Measurements from ENCODE around the gene C4orf17. TPM values are rescaled to one million over a fixed set of nuclear protein-coding genes. Genes with fewer than 3 reads are reported as not detected.

Gene C4orf17
- total RNA-seq, 3 donors from 2014 or later: not detected

DNA sequence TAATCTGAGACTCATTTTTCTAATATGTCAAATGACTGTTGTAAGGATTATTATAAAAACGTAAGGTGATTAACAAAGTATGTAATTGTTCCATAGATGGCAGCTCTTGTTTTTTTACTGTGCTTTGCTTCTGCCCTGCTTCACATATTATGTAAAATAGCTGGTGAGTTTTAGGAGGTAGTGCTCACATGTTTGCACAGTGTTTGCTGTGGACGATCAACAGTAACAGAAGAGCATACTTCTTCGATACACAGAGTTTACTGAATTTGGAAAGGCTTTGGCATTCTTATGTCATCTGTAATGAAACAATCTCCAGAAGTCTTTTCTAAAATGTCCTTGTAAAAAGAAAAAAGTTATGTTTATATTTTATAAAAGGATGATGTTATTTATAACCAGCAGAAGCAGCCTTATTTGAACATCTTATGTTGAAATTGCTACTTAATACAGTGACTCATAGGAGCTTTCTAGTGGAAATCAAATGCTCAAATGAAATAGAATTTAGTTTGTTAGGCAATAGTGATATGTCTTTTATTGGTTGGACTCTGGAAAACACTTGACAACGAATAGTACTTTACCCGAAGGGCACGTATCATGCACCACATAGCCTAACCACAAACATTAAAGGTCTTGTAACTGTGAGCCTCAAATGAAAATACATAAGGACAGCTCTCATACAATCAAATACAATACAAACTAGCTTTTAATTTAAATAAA, 61.9 kb downstream of the C4orf17 start:
- Mint-ChIP-seq H3K36me3 (ENCODE audit: insufficient read depth) (no peaks in the 10 kb centered on the region), H3K4me1 (ENCODE audit: low read depth) (no peaks in the 10 kb centered on the region), H3K27me3 (ENCODE audit: low read depth) (peaks cover 26% of the 10 kb centered on the region), H3K9me3 (no peaks in the 10 kb centered on the region), H3K4me3 (no peak overlapping the region)
- ATAC-seq (no peak), DNase-seq (no peak)

DNA sequence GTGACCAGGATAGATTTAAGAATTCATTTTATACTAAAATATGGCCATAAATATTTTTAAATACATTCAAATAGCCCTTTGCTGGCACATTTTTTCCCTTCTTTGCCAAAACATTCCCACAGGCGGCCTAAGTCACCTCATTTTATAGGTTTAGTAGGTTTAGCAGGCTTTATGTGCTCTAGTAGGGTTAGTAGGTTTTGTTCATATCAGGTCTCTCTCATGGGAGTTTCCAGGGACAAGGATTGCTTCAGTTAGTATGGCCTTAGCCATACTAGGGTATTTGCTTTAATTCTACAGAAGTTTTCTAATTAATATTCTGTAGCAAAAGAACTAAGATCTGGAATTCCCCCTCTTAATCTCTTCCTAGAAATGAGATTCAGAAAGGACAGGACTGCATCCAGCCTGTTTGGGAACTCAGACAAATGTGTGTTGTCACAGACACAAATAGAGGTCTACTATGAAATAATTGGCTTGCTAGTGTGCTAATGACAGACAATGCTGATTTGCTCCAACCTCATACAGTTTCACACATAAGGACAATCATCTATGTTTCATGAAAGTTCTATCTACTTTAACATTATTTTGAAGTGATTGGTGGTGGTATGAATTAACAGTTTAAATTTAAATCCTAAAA, 63.0 kb downstream of the C4orf17 start:
- DNase-seq (no peak), ATAC-seq (no peak)
- no peak overlapping the region for H3K4me3 Mint-ChIP-seq
- no peaks in the 10 kb centered on the region for H3K36me3 Mint-ChIP-seq (ENCODE audit: insufficient read depth)
- H3K9me3 Mint-ChIP-seq: no peaks in the 10 kb centered on the region
- no peaks in the 10 kb centered on the region for H3K4me1 Mint-ChIP-seq (ENCODE audit: low read depth)
- H3K27me3 Mint-ChIP-seq (ENCODE audit: low read depth): peaks cover 27% of the 10 kb centered on the region

DNA sequence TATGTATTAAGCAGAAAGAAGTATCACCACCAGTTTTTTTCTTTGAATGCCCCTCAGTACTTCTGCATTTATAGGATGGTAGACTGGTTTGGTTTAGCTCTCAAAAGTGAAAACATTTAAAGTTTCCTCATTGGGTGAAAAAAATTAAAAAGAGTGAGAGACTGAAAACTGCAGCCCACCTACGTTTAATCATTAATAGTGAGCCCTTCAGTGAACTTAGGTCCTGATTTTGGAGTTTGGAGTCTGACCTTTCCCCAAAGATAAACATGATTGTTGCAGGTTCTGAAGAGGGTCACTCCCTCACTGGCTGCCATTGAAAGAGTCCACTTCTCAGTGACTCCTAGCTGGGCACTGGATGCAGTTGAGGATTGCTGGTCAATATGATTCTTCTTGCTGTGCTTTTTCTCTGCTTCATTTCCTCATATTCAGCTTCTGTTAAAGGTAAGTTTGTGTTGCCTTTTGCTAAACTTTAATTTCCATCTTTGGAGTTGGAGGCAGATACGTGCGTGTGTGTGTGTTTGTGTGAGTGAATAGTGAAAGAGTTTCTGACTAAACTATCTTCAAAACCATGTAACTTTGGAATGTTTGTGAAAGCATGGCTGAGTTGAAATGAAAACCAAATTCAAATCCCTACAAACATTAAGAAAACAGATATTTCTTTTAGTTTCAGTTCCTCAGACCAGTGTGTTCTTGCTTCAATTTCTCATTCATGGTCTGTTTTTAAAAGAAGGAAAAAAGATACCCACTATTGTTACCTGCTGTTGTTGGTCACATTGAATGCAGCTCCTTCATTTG, 63.9 kb downstream of the C4orf17 start, which contains the start of gene MTTP:
Gene MTTP (plus strand): TSS at position 295 of the 795 bp plus-strand sequence. CDS start 86 bp downstream, at position 381.
- no peaks in the 10 kb centered on the region for H3K36me3 Mint-ChIP-seq (ENCODE audit: insufficient read depth)
- no peaks in the 10 kb centered on the region for H3K4me1 Mint-ChIP-seq (ENCODE audit: low read depth)
- H3K9me3 Mint-ChIP-seq: no peaks in the 10 kb centered on the region
- ATAC-seq (no peak), DNase-seq (no peak)
- peaks cover 25% of the 10 kb centered on the region for H3K27me3 Mint-ChIP-seq (ENCODE audit: low read depth)
- H3K4me3 Mint-ChIP-seq: no peak within 1 kb of the TSS

DNA sequence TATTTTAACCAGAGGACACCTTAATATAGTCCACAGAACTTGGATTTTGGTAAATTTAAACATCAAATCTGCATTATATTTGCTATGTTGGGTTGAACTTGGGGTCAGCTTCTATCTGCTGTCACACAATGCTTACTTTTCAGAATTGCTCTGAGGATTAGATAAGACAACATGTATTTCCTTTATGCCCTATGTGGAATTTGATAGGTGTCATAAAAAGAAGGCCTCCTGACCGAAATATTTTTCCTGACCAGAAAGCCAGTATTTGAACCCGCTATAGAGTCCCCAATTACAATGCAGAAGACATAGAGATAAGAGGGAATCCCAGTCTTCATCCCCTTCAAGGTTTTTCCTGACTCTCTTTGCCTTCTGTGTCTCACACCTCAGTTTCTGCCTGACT, 67.9 kb downstream of the C4orf17 start:
- no peaks in the 10 kb centered on the region for H3K4me1 Mint-ChIP-seq (ENCODE audit: low read depth)
- peaks cover 30% of the 10 kb centered on the region for H3K27me3 Mint-ChIP-seq (ENCODE audit: low read depth)
- H3K9me3 Mint-ChIP-seq: no peaks in the 10 kb centered on the region
- ATAC-seq: no peak
- H3K36me3 Mint-ChIP-seq (ENCODE audit: insufficient read depth): no peaks in the 10 kb centered on the region
- no peak for DNase-seq
- no peak overlapping the region for H3K4me3 Mint-ChIP-seq

DNA sequence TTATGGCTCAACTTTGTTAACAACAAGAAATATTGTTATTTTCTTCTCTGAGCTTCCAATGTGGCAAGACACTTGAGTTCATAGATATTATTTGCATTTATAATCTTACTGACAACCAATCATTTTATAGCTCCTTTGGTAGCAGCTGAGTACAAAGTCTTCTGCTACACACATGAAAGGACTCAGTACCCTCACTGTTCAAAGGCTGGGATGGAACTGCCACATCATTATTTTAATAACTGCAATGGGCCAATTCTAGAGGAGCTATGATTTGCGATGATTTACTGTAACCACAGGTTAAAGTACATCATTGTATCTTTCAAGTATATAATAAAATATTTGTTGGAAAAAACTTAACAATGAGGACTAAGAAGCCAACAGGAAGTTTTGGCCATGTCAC, 74.7 kb downstream of the C4orf17 start:
- no peak for ATAC-seq
- Mint-ChIP-seq H3K4me3 (no peak overlapping the region), H3K9me3 (no peaks in the 10 kb centered on the region), H3K27me3 (ENCODE audit: low read depth) (peaks cover 19% of the 10 kb centered on the region), H3K4me1 (ENCODE audit: low read depth) (no peaks in the 10 kb centered on the region), H3K36me3 (ENCODE audit: insufficient read depth) (no peaks in the 10 kb centered on the region)
- DNase-seq: no peak

DNA sequence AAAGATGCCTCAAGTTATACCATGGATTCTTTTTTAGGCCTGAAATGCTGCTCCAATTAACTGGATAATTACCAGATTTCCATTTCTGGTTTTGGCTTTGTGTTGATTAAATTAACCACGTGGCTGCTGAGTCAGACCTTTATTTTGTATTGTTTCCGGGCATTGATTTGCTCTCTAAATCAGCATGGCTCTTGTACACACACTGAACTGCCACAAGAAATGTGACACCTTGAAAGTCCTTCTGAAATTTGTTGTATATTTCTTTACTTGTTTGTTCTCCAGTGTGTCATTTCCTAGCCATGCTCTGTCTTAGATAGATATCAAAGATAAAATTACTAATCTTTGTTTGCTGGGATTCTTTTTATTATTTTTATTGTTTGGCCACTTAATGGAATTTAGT, 75.5 kb downstream of the C4orf17 start:
- peaks cover 13% of the 10 kb centered on the region for H3K27me3 Mint-ChIP-seq (ENCODE audit: low read depth)
- no peaks in the 10 kb centered on the region for H3K36me3 Mint-ChIP-seq (ENCODE audit: insufficient read depth)
- DNase-seq: no peak
- ATAC-seq: no peak
- H3K4me3 Mint-ChIP-seq: no peak overlapping the region
- no peaks in the 10 kb centered on the region for H3K4me1 Mint-ChIP-seq (ENCODE audit: low read depth)
- no peaks in the 10 kb centered on the region for H3K9me3 Mint-ChIP-seq

DNA sequence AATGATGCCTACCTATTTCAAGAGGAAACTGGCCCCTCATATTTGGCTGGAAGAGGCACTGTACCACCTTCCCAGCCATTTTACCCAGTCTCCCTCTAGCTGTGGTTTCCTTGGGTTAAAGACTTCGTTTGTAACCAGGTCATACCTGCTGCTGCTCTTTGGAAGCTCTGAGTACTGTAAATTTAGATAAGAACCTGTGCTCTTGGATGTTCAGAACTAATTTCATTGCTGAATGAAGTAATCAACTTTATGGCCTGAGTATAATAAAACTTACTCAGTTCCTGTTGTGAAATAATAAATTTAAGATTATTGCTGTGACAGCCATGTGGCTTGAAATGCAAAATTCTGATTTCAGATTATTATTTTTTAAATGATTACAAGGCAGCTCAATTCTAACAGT, 76.0 kb downstream of the C4orf17 start:
- DNase-seq: no peak
- Mint-ChIP-seq H3K36me3 (ENCODE audit: insufficient read depth) (no peaks in the 10 kb centered on the region), H3K27me3 (ENCODE audit: low read depth) (peaks cover 8% of the 10 kb centered on the region), H3K4me3 (no peak overlapping the region), H3K9me3 (no peaks in the 10 kb centered on the region), H3K4me1 (ENCODE audit: low read depth) (no peaks in the 10 kb centered on the region)
- no peak for ATAC-seq

DNA sequence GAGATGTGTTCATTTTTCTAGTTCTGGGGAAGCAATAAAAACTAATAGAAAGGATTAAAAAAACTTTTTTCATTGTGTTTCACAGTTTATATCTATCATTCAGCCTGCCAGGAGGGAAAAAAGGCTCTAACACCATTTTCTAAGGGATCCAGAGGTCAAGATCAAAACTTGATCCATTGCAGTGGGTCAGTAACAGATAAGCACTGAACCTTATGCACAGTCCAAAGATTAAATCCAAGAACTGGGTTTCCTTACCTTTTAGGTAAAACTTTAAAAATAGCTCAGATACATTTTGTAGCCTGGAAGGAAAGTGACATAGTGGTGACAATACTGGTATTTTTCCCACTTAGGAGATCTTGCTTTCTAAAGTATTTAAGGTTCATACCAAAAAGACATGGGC, 76.5 kb downstream of the C4orf17 start:
- H3K27me3 Mint-ChIP-seq (ENCODE audit: low read depth): peaks cover 4% of the 10 kb centered on the region
- ATAC-seq: no peak
- H3K9me3 Mint-ChIP-seq: no peaks in the 10 kb centered on the region
- no peaks in the 10 kb centered on the region for H3K4me1 Mint-ChIP-seq (ENCODE audit: low read depth)
- H3K36me3 Mint-ChIP-seq (ENCODE audit: insufficient read depth): no peaks in the 10 kb centered on the region
- H3K4me3 Mint-ChIP-seq: no peak overlapping the region
- no peak for DNase-seq

DNA sequence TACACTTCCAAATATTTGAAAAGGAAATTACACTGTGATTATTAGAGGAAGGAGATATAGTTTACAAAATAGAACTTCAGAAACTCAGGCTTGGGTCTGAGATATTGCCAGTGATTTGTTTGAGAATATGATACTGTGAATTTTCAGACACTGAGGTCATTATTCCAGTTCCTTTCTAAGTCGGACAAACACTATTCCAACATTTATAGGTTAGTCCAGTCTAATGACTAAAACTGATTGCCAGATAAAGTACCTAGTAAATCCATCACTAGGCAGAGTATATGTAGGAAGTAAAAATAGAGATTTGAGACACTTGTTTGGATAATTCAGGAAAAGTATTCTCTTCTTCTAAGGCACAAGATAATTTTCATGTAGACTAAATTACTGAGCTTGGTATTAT, 77.0 kb downstream of the C4orf17 start:
- ATAC-seq: no peak
- Mint-ChIP-seq H3K4me1 (ENCODE audit: low read depth) (no peaks in the 10 kb centered on the region), H3K27me3 (ENCODE audit: low read depth) (peaks cover 4% of the 10 kb centered on the region), H3K9me3 (no peaks in the 10 kb centered on the region), H3K4me3 (no peak overlapping the region), H3K36me3 (ENCODE audit: insufficient read depth) (no peaks in the 10 kb centered on the region)
- no peak for DNase-seq

DNA sequence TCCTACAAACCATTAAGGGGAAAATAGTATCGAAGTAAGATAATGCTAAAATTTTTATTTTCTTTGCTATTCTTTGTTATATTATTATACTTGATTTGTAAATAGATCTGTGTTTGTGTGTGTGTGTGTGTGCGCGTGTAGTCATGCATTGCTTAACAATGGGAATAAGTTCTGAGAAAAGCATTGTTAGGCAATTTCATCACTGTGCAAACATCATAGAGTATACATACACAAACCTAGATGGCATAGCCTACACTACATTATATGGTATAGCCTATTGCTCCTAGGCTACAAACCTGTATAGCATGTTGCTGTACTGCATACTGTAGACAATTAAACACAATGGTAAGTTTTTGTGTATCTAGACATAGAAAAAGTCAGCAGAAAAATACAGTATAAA, 80.9 kb downstream of the C4orf17 start:
- ATAC-seq (no peak), DNase-seq (no peak)
- Mint-ChIP-seq H3K4me1 (ENCODE audit: low read depth) (no peaks in the 10 kb centered on the region), H3K4me3 (no peak overlapping the region), H3K27me3 (ENCODE audit: low read depth) (peaks cover 3% of the 10 kb centered on the region), H3K9me3 (no peaks in the 10 kb centered on the region), H3K36me3 (ENCODE audit: insufficient read depth) (no peaks in the 10 kb centered on the region)

Other genes with a start within 250 kb of the C4orf17 start
- not detected for gene ADH1A, start 220.0 kb upstream of the C4orf17 start, total RNA-seq
- gene ADH1B, start 189.6 kb upstream of the C4orf17 start, total RNA-seq: 1 to 10 TPM in 2 of 3 donors, under 1 TPM in 1; 0.91 to 1.1 (median 1.0) TPM
- under 1 TPM; 0.11 to 0.20 (median 0.16) TPM for gene ADH1C, start 158.3 kb upstream of the C4orf17 start, total RNA-seq
- not detected for gene ADH7, start 75.7 kb upstream of the C4orf17 start, total RNA-seq
- gene TRMT10A, start 53.0 kb downstream of the C4orf17 start, total RNA-seq: 1 to 10 TPM; 5.6 to 7.7 (median 6.5) TPM
- not detected for gene MTTP, start 63.8 kb downstream of the C4orf17 start, total RNA-seq
- gene C4orf54, start 146.8 kb downstream of the C4orf17 start, total RNA-seq: not detected